Liver (tissue), 9 donors: ENCODE measurements around the gene TOP1. TPM values are rescaled to one million over a fixed set of nuclear protein-coding genes. Genes with fewer than 3 reads are reported as not detected.

ENCODE experiments used
- DNase-seq: peaks from one replicate; pipeline ENCODE4 v3.0.0-alpha.2; 2017; ENCODE audit warnings: low spot score
- H3K27ac ChIP-seq, 2 donors: one replicate each; pipeline ENCODE4 v1.7.0; 2013; ENCODE audit warnings: inconsistent platforms in 2 of 2, low read length in 2 of 2, control low read depth in 1 of 2, low read depth in 1 of 2, mild to moderate bottlenecking in 1 of 2
- H3K27me3 ChIP-seq, 4 donors: one replicate each; pipeline versions ENCODE4 v1.6.1 to v1.7.0; 2013; ENCODE audit warnings: low read length in 3 of 4, inconsistent platforms in 1 of 4, mild to moderate bottlenecking in 1 of 4, moderate library complexity in 1 of 4; ENCODE audit not compliant: control insufficient read depth in 4 of 4, insufficient read depth in 4 of 4
- H3K36me3 ChIP-seq, 4 donors: one replicate each; pipeline versions ENCODE4 v1.6.1 to v1.7.0; 2013; ENCODE audit warnings: low read length in 3 of 4, mild to moderate bottlenecking in 3 of 4, low read depth in 1 of 4, moderate library complexity in 1 of 4; ENCODE audit not compliant: control insufficient read depth in 4 of 4, insufficient read depth in 3 of 4
- H3K4me1 ChIP-seq, 4 donors: one replicate each; pipeline versions ENCODE4 v1.6.1 to v1.7.0; 2013; ENCODE audit warnings: low read length in 3 of 4, mild to moderate bottlenecking in 3 of 4, moderate library complexity in 1 of 4; ENCODE audit not compliant: control insufficient read depth in 4 of 4, insufficient read depth in 4 of 4
- H3K4me3 ChIP-seq, 3 donors: one replicate each; pipeline versions ENCODE4 v1.6.1 to v1.7.0; 2013; ENCODE audit warnings: low read length in 3 of 3, control low read depth in 1 of 3, low read depth in 1 of 3, mild to moderate bottlenecking in 1 of 3
- H3K9ac ChIP-seq, 2 donors: one replicate each; pipeline ENCODE4 v1.7.0; 2013; ENCODE audit warnings: low read length in 2 of 2, mild to moderate bottlenecking in 2 of 2, moderate library complexity in 2 of 2, control low read depth in 1 of 2, low read depth in 1 of 2
- H3K9me3 ChIP-seq, 4 donors: one replicate each; pipeline versions ENCODE4 v1.6.1 to v1.7.0; 2013; ENCODE audit warnings: low read length in 3 of 4; ENCODE audit not compliant: control insufficient read depth in 4 of 4
- ATF3 ChIP-seq: IDR thresholded peaks from 2 replicates; pipeline ENCODE4 v1.6.1; 2016; ENCODE audit warnings: antibody characterized with exemption
- CTCF ChIP-seq: fragments of 150-350 bp; IDR thresholded peaks from 2 replicates; pipeline ENCODE4 v1.5.1; 2017; ENCODE audit warnings: improper control_type of control experiment, low read depth, low read length; ENCODE audit not compliant: missing input control
- EGR1 ChIP-seq, 2 donors: IDR thresholded peaks; 2 replicates each; pipeline ENCODE4 v1.6.1; 2016 to 2018; ENCODE audit warnings: antibody characterized with exemption in 2 of 2, low read depth in 2 of 2
- FOXA1 ChIP-seq: IDR thresholded peaks from 2 replicates; pipeline ENCODE4 v1.6.1; 2016; ENCODE audit warnings: antibody characterized with exemption
- FOXA2 ChIP-seq: IDR thresholded peaks from 2 replicates; pipeline ENCODE4 v1.6.1; 2016; ENCODE audit warnings: antibody characterized with exemption
- GABPA ChIP-seq, 2 donors: IDR thresholded peaks in 1 of 2; conservative IDR thresholded peaks in 1 of 2; 2 replicates each; pipeline ENCODE4 v1.6.1; 2016; ENCODE audit warnings: antibody characterized with exemption in 2 of 2, mild to moderate bottlenecking in 1 of 2, moderate library complexity in 1 of 2
- HNF4A ChIP-seq, 2 donors: conservative IDR thresholded peaks; 2 replicates each; pipeline ENCODE4 v1.6.1; 2016; ENCODE audit warnings: antibody characterized with exemption in 2 of 2, mild to moderate bottlenecking in 2 of 2
- HNF4G ChIP-seq: IDR thresholded peaks from 2 replicates; pipeline ENCODE4 v1.6.1; 2016; ENCODE audit warnings: antibody characterized with exemption
- JUND ChIP-seq, 2 donors: IDR thresholded peaks; 2 replicates each; pipeline ENCODE4 v1.6.1; 2016; ENCODE audit warnings: antibody characterized with exemption in 2 of 2
- MAX ChIP-seq: IDR thresholded peaks from 2 replicates; pipeline ENCODE4 v1.6.1; 2016; ENCODE audit warnings: antibody characterized with exemption
- NR2F2 ChIP-seq: IDR thresholded peaks from 2 replicates; pipeline ENCODE4 v1.6.1; 2016; ENCODE audit warnings: antibody characterized with exemption
- RAD21 ChIP-seq, 2 donors: IDR thresholded peaks; 2 replicates each; pipeline ENCODE4 v1.6.1; 2016; ENCODE audit warnings: antibody characterized with exemption in 2 of 2, mild to moderate bottlenecking in 2 of 2
- REST ChIP-seq: IDR thresholded peaks from 2 replicates; pipeline ENCODE4 v1.6.1; 2016; ENCODE audit warnings: antibody characterized with exemption, mild to moderate bottlenecking
- RXRA ChIP-seq, 2 donors: IDR thresholded peaks; 2 replicates each; pipeline ENCODE4 v1.6.1; 2017 to 2018; ENCODE audit warnings: antibody characterized with exemption in 2 of 2, mild to moderate bottlenecking in 1 of 2
- SP1 ChIP-seq: IDR thresholded peaks from 2 replicates; pipeline ENCODE4 v1.6.1; 2018; ENCODE audit warnings: antibody characterized with exemption, mild to moderate bottlenecking
- TAF1 ChIP-seq: conservative IDR thresholded peaks from 2 replicates; pipeline ENCODE4 v1.6.1; 2016; ENCODE audit warnings: antibody characterized with exemption, mild to moderate bottlenecking
- YY1 ChIP-seq: IDR thresholded peaks from 2 replicates; pipeline ENCODE4 v1.6.1; 2016; ENCODE audit warnings: antibody characterized with exemption, mild to moderate bottlenecking
- ZBTB33 ChIP-seq: IDR thresholded peaks from 2 replicates; pipeline ENCODE4 v1.6.1; 2016; ENCODE audit warnings: antibody characterized with exemption
- WGBS: extraction: QIAGEN DNeasy Blood & Tissue Kit; methylation state at CpG from one replicate; pipeline ENCODE4 v1.1.7; 2013; 5-methylcytosine and 5-hydroxymethylcytosine counted together
- polyA plus RNA-seq, 2 donors: library from polyadenylated mRNA; stranded (reverse) in 1 of 2; unstranded in 1 of 2; fragments of 200-250 nt in 1 of 2; fragments of >200 nt in 1 of 2; fragmentation: Nextera tagmentation in 1 of 2; extraction: Ambion mirVana in 1 of 2; gene quantifications; one replicate each; pipeline versions ENCODE4 v1.2.1 to v1.2.3, GENCODE V29; 2013 to 2015
- total RNA-seq, 2 donors: library from RNA; depleted of rRNA; stranded (reverse); fragments of >200 nt; gene quantifications; one replicate each; pipeline ENCODE4 v1.2.3, GENCODE V29; 2014
- donor health status: healthy.
- donor health status: healthy.
- donor health status: healthy.
- donor health status: healthy.
- donor health status: healthy.

The TOP1 gene
- total and polyA plus RNA-seq, 4 donors, result 13.7 to 62.1 (median 19.4) TPM

GRCh38 chr20:40996326-40996725 is 32.3 kb upstream of the TOP1 start:
- no peaks in the 10 kb centered on the region for H3K4me1 ChIP-seq
- no peak overlapping the region for H3K27ac ChIP-seq
- H3K36me3 ChIP-seq, result no peaks in the 10 kb centered on the region
- no peak for DNase-seq
- no peaks in the 10 kb centered on the region for H3K27me3 ChIP-seq
- TF ChIP-seq SP1 (no peak), GABPA (IDR thresholded peaks at IDR 0.05 in 1 of 2, conservative IDR thresholded peaks at IDR 0.05 in 1 of 2) (no peak), TAF1 (no peak), REST (no peak), JUND (IDR thresholded peaks at IDR 0.05) (no peak), HNF4A (conservative IDR thresholded peaks at IDR 0.05) (no peak), HNF4G (no peak), NR2F2 (no peak), YY1 (no peak), FOXA1 (no peak), EGR1 (IDR thresholded peaks at IDR 0.05; ENCODE audit: low read depth in 2 of 2) (no peak), ZBTB33 (no peak), MAX (no peak), ATF3 (no peak), CTCF (no peak), RAD21 (IDR thresholded peaks at IDR 0.05) (no peak), RXRA (IDR thresholded peaks at IDR 0.05) (no peak), FOXA2 (no peak)
- H3K9me3 ChIP-seq, result no peaks in the 10 kb centered on the region
- H3K9ac ChIP-seq, result no peak overlapping the region
- no peak overlapping the region for H3K4me3 ChIP-seq
- WGBS, result 97% methylated on average over 1 of the region's 1 CpG

- Histone ChIP-seq H3K4me3 (no peak overlapping the region), H3K36me3 (no peaks in the 10 kb centered on the region), H3K27me3 (no peaks in the 10 kb centered on the region), H3K4me1 (no peaks in the 10 kb centered on the region), H3K27ac (no peak overlapping the region), H3K9me3 (no peaks in the 10 kb centered on the region), H3K9ac (no peak overlapping the region)
- DNase-seq, result no peak
- 94% methylated on average over 6 of the region's 6 CpGs for WGBS
- no peak for TF ChIP-seq GABPA (IDR thresholded peaks at IDR 0.05 in 1 of 2, conservative IDR thresholded peaks at IDR 0.05 in 1 of 2)
- no peak for TF ChIP-seq FOXA1
- no peak for TF ChIP-seq ZBTB33
- TF ChIP-seq SP1, result no peak
- TF ChIP-seq JUND (IDR thresholded peaks at IDR 0.05), result no peak
- no peak for TF ChIP-seq FOXA2
- TF ChIP-seq YY1, result no peak
- TF ChIP-seq TAF1, result no peak
- TF ChIP-seq NR2F2, result no peak
- TF ChIP-seq EGR1 (IDR thresholded peaks at IDR 0.05; ENCODE audit: low read depth in 2 of 2), result no peak
- TF ChIP-seq CTCF, result no peak
- TF ChIP-seq ATF3, result no peak
- TF ChIP-seq RAD21 (IDR thresholded peaks at IDR 0.05), result no peak
- TF ChIP-seq HNF4A (conservative IDR thresholded peaks at IDR 0.05), result no peak
These were observed 31.5 kb upstream of the TOP1 start for GRCh38 chr20:40997116-40997515.
